ENCODE data around the gene LEFTY1.
A peak's percentile ranks its signal among the peaks of the same experiment; 100 is the strongest.
"Not testable (repeated sequence)": the region's sequence is repeated elsewhere in the genome, so short reads cannot be mapped to it uniquely, and the experiment has no call there.

The LEFTY1 gene

DNA sequence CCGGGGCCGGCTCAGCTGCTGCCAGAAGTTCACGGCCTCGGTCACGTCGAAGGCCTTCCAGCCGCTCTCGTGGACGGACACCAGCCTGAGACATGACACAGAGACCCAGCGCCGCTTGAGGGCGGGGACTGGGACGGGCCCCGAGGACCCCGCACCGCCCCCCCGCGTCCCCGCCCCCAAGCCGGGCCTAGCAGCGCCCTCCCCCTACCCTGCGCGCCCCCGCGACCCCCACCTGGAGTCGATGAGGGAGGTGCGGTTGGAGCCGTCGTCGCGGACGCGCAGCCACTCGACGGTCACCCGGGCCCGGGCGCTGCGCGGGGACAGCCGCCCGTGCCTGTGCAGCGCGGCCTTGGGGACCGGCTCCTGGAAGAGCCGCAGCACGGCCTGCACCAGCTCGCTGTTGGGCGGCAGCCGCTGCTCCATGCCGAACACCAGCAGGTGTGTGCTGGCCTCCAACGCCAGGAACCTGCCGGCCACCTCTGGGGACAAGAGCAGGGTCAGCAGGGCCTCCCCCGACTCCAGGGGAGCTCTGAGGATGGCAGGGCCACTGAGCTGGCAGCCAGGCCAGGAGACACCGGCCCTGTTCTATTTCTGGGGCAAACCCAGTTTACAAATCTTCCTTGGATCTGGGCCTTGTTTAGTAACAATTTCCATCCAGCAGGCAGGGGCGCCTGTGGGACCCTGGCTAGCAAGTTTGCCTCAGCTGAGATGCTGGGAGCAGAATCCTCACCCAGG is 1.2 kb downstream of the LEFTY1 start:
- DNase-seq, result not testable (repeated sequence)

GRCh38 chr1:225887030-225887314 is 2.0 kb downstream of the LEFTY1 start:
- no peak for DNase-seq

DNA sequence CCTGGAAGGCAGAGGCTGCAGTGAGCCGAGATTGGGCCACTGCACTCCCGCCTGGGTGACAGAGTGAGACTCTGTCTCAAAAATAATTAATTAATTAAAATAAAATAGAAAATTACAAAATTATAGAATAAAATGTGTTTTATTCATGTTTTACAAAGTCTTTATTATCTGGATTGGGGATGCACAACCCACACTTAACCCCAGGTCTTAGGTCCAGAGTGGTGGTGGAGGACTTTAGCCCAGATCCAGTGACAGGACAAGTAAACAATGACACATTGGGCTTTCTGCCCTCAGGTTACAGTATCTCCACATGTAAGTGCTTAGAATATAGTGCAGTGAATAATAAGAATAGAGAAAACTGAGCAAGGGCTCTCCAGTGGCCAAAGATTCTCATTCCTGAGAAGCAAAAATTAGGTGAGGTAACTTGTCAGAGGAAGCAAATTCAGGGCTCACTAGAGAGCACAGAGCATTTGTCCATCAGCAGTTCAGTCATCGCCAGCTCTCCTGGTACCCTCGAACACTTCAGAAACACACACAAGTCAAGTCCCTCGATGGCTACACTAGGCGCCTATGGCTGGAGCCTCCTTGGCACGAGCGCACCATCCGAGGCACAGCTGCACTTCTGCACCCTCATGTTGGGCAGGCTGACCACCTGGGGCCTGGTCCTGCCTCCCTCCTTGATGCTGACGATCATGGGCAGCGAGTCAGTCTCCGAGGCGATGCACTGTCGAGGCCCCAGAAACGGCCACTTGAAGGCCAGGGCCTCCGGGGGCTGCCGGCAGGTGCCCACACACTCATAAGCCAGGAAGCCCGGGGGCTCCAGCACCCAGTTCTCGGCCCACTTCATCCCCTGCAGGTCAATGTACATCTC is 2.6 kb downstream of the LEFTY1 start:
- DNase-seq, result no peak

- DNase-seq, result peak; percentile 55
Observed at GRCh38 chr1:225885336-225885735, 3.6 kb downstream of the LEFTY1 start.

GRCh38 chr1:225883616-225884265 is 5.2 kb downstream of the LEFTY1 start:
- no peak for DNase-seq

GRCh38 chr1:225882694-225883615 is 6.0 kb downstream of the LEFTY1 start:
- no peak for DNase-seq

DNA sequence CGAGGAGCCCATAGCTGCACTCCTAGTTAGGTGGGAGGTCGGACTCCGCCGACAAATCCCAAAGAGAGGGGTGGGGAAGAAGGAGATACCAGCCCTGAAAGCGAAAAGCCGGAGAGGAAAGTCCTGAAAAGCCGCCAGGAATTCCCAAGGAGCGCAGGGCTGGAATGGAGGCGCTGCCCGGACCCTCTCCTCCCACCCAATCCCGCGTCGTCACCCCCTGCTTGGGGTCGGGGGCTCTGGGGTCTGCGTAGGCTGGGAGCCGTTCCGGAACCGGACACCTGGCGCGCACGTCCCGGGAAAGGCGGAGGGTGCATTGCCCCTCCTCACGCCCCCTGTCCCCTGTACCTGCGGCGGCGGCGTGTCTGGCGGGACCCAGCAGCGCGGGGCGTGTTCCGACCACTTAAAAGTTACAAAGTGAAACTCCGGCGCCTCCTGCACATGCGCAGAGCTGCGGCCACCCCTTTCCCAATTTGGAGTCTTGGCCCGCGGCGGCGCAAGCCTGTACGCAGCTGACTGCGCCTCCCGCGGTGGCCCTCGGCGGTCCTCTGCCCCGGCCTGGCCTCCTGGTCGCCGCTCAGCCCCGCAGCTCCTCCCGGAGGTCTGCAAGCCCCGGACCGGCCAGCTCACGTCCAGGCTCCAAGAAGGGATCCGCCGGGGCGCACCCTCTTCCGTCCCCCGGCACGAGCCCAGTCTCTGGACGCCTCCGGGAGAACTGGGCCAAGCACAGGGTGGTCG is 6.8 kb downstream of the LEFTY1 start, which contains the start of gene TMEM63A:
TMEM63A (minus strand) TSS at position 422 of the 735 bp plus-strand sequence. CDS start 4,800 bp downstream, outside the sequence.
- peak; percentile 75 for DNase-seq

DNA sequence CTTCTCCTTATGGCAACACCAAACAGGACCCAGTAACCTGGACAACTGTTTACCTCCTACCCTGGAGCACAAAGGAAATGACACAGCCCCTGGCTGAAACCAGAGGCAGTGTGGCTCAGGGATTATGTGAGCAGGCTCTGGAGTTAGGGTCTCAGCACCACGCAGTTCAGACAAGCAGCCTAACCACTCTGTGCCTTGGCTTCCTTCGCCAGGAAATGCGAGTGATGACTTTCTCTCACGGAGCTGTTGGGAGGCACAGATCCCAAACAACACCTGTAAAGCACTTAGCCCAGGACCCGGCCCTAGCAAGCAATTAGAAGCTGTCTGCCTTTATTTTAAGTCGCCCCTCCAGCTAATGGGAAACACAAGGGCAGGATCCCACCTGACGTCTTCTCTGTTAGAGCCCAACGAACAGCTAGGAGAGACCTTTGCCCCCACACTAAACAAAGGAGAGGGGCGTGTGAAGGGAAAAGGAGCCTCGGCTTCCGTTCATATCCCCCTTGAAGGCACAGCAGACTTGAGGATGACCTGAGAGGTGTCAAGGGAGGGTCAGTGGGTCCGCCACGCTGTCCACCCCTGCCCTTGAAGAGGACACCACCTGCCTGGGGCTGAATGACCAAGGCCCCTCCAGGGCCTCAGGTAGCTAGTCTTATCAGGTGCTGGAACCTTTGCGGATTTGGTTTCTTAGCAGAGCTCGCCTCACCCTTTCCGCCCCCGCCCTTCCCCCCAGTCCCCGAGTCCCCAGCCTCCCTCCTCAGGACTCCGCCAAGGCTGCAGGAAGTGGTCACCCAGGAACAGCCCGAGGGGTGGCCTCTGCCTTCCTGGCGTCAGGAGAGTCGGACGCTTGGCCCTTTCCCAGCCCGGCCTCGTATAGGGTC is 7.6 kb downstream of the LEFTY1 start:
- no peak for DNase-seq

GRCh38 chr1:225880636-225881035 is 8.3 kb downstream of the LEFTY1 start:
- no peak for DNase-seq

- no peak for DNase-seq
Observed at GRCh38 chr1:225880222-225880588, 8.7 kb downstream of the LEFTY1 start.

DNA sequence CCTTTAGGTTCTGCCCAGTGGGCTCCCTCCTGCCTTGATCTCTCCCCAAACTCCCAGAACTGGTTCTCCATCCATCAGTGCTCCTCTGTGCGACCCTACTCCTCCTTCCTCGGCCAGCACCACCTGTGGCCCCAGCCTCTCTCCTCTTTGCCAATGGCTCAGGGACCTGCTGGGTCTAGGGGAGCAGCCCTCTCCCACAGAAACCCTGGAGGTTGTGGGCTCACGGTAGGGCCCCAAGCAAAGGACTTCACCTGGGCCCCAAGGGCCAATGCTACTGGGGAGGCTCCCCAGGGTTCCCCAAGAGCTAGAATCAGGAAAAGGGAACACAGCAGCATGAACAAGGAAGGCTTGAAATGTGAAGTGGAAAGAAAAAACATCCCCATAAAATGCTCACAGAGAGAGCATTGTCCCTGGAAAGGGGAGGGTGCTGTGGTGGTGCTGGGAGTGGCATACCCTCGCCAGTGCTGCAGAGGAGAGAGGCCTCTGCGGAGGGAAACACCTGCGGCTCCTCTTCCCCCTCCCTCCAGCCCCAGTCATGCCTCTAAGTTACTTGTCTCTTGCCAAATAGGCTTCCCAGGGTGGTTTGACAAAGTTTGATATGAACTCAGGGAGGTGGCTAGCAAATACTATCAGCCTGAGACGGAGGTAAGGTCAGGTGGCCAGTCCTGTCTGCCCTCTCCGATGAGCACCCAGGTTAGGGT is 9.3 kb downstream of the LEFTY1 start:
- DNase-seq, result peak; percentile 77

DNA sequence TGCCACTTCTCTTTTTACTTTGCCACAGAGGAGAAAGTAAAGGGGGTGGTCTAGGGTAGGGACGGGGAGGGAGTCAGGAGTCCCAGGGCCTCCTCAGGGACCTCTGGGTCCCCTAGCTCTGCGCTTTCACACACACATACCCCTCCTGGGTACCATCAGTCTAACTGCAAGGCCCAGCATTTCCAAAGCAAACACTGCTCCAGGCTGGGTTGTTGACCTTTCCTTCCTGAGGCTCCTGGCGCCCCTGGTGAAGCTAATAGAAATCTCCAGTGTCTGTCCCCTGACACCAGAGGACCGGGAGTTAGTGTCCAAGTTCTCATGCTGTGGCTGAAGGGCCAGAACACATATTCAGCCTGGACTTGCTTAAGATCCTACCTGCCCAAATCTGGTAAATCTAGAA is 10.7 kb downstream of the LEFTY1 start:
- no peak for DNase-seq

DNA sequence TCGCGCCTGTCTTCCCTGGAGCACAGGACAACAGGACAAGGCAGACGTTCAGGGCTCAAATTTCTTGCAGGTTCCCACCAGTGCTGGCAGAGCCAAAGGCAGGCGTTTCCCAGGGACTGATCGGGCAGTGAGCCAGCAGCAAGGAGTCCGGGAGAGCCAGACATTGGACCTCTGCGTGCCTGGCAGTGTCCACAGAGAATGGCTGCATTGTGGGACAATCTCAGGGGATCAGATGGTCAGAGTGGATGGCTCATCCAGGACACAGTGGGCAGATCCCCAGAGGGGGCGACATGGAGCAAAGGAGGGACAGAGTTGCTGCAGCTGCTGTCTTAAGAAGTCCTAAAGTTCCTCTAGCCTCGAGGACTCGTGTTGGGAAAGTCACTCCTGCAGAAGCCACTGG is 11.4 kb downstream of the LEFTY1 start:
- DNase-seq, result no peak

DNA sequence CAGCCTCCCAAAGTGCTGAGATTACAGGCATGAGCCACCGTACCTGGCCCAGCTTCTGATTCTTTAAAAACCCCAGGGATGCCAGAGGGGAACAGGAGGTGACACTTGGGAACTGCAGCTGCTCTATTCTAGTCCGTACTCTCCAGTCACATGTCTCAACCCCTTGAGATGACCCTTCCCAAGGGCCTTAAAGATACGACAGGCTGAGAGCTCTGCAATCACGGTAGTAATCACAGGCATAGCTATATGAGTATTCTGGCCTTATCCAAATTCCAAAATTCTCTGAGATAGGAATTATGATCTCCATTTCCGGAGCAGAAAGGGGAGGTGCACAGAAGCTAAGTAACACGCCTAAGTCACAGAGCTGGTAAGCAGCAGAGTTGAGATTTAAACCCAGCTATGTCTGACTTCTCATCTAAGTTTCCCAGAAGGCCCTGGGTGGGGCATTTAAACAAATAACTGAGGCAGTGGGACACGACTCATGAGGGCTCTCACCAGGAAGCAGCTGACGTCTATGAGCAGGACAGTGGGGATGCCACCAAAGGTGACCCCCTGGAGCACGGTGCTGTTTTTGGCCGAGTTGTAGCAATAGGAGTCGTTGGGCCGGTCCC is 11.9 kb downstream of the LEFTY1 start:
- no peak for DNase-seq

DNA sequence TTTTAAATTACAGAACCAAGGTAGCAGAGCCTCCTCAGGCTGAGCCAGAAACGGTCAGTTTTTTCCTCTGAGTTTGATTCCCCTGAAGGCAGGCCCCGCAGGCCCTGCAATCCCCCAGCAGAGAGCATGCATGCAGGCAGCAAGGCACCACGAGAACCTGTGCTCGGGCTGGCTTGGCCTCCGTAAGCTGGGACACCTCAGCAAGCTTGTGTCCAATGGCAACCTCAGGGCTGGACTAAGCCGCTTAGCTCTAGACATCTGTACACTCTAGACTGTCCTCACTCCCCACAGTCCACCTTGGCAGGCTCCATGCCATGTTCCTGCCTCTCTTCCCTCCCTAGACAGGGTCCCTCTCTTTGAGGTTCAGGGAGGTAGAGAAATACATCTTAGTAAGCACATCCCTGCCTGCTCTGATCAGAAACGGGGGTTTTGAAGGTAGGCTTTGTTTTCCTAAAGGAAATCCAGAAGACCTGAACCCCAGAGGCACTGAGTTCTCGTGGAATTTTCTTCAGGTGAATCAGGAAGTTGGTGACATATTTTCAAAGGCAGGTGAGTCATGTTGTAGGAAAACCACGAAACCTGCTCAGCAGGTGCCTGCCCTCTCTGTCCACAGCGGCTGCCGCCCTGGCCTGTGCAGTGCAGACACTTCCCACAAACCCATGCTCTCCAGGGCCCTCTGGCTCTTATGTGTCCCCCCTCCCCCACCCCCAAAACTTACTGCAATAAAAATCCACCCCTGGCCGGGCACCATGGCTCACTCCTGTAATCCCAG is 13.7 kb downstream of the LEFTY1 start:
- DNase-seq, result no peak

- DNase-seq, result no peak
Observed at GRCh38 chr1:225874431-225874830, 14.5 kb downstream of the LEFTY1 start.

- DNase-seq, result no peak
Observed at GRCh38 chr1:225873281-225873850, 15.6 kb downstream of the LEFTY1 start.

DNA sequence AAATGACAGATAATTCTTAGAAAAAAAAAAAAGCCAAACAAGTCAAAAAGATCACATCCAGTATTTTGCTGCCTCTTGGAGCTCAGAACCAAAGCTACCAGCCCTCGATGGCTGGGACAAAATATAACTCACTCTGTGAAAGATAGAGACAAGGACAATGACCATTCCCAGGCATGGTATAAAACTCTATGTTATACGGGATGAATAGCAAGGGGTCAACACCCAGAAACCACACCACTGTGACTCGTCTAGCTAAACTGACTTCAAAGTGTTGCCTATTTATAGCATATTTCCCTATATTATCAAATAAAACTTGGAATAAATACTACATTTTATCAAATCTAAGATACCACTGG is 16.9 kb downstream of the LEFTY1 start:
- no peak for DNase-seq
